NOMO-1 (cell line): ENCODE results near the gene RNF224.

Experiments
- DNase-seq, 2 experiments: peaks; one replicate each; lab custom pipeline; 2025; ENCODE audit not compliant: unreplicated experiment in 2 of 2; lab: John Stamatoyannopoulos, UW

RNF224 gene

DNA sequence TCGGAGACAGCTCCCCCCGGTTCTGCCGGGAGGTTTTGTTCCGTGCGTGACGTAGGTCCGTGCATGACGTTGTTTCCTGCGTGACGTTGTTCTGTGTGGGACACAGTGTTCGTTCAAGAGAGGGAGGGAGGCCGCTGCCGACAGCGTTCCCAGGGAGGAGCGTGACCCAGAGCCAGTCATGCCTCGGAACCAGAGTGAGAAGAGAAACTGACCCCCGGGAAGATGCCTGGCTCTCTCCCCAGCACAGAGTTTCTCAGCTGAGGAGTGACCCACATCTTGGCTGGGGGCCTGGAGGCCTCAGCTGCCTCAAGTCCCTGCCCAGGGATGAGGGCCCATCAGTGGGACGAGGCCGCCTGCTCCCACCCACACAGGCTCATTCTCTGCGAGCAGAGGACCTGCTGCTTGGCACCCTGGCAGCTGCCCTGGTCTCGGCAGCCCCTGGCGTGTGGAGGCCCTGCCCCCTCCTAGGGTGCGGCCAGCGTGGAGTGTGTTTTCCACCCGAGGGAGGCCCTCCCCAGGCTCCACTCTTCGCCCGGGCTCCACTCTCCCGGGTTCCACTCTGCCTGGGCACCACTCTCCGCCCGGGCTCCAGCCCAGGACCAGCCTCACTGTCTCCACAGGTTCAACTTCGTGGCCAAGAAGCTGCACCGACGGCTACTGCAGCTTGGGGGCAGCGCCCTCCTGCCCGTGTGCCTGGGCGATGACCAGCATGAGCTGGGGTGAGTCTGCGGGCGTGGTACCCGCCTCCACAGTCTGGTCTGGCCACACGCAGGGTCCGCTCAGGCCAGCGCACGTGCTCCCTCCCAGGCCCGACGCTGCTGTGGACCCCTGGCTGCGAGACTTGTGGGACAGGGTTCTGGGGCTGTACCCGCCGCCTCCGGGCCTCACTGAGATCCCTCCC is 13.9 kb upstream of the RNF224 start:
- no peak for DNase-seq

DNA sequence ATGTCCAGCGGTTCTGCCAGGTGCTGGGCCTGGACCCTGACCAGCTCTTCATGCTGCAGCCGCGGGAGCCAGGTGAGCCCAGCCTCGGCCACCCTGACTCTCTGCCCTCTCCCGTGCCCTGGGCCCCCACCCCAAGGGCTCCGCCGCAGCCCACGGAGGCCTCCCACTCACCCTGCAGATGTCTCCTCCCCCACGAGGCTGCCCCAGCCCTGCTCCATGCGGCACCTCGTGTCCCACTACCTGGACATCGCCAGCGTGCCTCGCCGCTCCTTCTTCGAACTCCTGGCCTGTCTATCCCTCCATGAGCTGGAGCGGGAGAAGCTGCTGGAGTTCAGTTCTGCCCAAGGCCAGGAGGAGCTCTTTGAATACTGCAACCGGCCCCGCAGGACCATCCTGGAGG is 12.7 kb upstream of the RNF224 start:
- no peak for DNase-seq

DNA sequence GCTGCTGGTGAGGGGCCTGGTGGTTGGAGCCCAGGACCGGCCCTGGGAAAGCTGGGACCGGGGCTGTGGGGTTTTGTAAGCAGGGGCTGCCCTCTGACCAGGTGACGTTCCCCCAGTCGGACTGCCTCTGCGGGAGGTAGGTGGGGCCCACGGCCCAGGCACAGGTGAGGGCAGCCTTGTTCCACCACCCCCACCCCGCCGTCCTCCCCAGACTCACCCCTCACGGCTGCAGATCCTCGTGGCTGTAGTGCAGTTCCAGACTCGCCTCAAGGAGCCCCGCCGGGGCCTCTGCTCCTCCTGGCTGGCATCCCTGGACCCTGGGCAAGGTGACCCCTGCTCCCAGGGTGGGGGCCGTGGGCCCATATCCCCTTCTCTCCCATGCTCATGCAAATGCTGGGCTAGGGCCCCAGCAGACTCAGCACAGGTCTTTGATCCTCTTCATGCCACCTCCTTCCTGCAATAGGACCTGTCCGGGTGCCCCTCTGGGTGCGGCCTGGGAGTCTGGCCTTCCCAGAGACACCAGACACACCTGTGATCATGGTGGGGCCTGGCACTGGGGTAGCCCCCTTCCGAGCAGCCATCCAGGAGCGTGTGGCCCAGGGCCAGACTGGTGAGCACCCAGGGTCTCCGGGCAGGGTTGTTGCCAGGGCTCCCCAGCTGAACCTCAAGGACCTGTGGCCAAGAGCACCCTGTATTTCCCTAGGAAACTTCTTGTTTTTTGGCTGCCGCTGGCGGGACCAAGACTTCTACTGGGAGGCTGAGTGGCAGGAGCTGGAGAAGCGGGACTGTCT is 11.9 kb upstream of the RNF224 start:
- no peak for DNase-seq

DNA sequence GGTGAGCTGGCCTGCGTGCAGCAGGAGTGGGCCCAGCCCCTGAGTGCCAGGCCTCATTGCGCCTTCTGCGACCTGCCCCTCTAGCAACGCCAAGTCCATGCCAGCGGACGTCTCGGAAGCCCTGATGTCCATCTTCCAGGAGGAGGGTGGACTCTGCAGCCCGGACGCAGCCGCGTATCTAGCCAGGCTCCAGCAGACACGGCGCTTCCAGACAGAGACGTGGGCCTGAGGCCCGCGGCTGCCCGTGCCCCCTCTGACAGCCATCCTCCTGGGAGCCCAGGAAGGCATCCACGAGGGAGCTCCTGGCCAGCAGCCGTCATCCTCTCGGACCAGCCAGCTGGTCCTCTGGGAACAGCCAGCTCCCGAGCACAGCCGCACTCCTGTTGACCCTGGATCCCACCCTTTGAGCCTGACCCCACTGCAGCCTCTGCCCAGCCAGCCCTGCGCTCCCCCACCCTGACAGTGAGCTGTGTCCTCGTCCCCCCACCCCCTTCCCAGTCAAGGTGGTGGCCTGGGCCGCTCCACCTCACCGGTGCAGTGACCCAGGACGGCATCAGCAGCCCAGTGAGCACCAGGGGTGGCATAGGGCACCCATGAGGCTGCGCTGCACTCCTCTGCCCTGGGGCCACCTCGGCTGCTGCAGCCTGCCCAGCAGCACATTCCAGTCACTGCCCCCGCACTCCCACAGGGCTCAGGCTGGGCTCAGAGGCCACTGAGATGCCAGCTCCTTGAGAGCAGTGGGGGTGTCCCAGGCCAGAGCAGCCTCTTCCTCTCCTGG is 10.9 kb upstream of the RNF224 start:
- no peak for DNase-seq

- no peak for DNase-seq
Observed at GRCh38 chr9:137217276-137218211, 9.8 kb upstream of the RNF224 start.

- DNase-seq = no peak
Observed at GRCh38 chr9:137218212-137218753, 9.0 kb upstream of the RNF224 start.

- DNase-seq = no peak
Observed at GRCh38 chr9:137218754-137219271, 8.5 kb upstream of the RNF224 start.

- no peak for DNase-seq
Observed at GRCh38 chr9:137219757-137220316, 7.5 kb upstream of the RNF224 start.

DNA sequence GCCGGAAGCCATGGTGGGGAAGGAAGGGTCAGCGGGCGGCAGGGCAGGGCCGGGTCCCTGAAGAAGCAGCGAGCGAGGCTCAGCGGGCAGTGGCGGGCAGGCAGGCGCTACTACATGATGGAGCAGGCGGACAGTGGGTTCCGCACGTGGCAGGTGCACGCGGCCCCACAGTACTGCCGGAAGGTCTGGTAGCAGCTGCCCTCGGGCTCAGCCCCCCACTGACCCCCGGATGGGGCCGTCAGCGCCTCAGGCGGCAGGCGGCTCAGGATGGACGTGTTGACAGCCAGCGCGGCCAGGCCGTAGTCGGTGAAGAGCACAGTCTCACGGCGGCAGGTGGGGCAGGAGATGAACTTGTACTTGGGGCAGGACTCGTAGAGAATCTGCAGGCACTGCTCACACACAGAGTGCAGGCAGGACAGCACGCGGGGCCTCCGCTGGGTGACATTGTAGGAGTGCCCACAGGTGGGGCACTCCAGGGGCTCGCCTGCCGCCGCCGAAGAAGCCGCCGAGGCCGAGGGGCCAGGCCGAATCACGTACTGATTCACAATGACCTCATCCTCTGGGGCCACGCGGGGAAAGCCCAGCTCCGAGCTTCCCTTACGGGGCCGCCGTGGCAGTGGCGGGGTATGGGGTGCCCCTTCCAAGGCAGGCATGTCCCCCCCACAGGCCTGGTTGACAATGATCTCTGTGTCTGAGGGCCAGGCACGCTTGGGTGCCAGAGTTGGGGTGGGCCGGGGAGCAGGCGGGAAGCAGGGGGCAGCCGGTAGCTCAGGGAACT is 6.8 kb upstream of the RNF224 start:
- DNase-seq = no peak

- no peak for DNase-seq
Observed at GRCh38 chr9:137221095-137221505, 6.2 kb upstream of the RNF224 start.

DNA sequence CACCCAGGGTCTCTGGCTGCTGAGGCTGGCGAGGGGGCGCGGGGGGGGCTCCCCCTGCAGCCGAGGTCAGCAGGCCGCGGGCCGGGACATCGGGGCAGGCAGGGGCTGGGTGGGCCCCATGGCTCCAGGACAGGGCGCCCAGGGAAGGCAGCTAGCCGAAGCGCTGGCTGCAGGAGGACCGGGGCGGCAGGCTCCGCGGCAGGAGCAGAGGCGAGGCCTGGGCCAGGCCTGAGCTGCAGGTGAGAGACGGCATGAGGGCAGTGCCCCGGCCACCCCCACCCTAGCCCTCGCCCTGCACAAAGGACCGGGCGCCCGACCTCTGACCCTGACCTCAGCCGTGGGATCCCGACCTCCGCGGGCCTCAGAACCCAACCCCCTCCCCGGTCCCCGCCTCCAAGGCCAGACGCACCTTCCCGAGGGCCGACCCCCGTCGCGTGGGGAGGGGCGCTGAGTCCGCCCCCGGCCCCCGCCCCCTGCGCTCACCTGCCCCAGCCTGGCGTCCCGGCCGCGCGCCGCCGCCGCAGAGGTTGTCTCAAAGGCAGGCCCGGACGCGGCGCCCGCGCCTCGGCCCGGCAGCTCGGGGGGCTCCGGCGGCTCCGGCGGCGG is 5.7 kb upstream of the RNF224 start:
- DNase-seq = no peak

GRCh38 chr9:137222190-137223077 is 4.9 kb upstream of the RNF224 start, which contains the start of gene RNF208:
TSS of gene RNF208 (minus strand) at chr9:137222240. CDS start at chr9:137221212, 1,028 bp downstream.
- no peak for DNase-seq

- peak; percentile 99 to 100 for DNase-seq
Observed at GRCh38 chr9:137223078-137223970, 4.0 kb upstream of the RNF224 start.

DNA sequence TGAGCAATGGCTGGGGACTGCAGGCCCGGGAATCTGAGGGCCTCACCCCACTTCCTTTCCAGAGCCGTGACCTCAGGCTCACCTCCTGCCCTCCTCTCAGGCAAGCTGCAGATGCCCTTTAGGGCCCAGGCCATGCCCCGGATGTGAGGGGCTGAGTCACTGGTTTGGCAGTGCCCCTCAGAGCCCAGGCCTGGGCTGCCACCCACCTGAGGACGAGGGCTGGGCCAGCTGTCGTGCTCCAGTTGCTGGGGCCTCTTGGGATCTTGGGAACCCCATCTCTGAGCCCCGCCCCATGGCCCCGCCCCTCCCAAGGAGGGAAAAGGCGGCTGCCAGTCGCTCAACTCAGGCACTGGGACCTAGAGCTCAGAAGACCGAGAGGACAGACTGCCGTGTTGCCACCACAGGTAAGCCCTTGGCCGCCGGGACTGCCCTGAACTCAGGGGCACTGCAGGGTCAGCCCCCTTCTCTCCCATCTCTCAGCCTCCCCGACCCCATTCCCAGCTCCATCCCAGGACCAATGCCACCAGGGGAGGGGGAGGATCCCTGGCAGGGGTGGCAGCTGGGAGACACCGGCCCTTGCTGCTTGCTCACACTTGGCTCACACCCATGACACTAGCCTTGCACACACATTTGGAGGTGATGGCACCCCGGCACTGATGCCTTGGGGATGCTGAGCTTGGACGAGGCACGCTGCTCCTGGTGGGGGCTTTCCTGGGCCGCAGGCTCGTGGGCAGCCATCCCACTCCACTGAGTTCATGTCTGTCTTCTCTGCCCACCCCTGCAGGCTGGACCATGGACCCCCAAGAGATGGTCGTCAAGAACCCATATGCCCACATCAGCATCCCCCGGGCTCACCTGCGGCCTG is 2.2 kb upstream of the RNF224 start, which contains the start of gene CYSRT1:
CYSRT1 (plus strand) TSS at position 345 of the 865 bp plus-strand sequence; CDS start at position 793, 448 bp downstream.
- peak in 1 of 2 experiments; percentile 29 for DNase-seq
